ENCODE data around the gene FKBP6. TPM values are rescaled to one million over a fixed set of nuclear protein-coding genes. Genes with fewer than 3 reads are reported as not detected.
A peak's percentile ranks its signal among the peaks of the same experiment; 100 is the strongest.

Gene FKBP6
- total and polyA plus RNA-seq, 9 of the 15 experiments (the other 6 are each of a cell fraction or from before 2014, with no cell fraction given) = not detected

DNA sequence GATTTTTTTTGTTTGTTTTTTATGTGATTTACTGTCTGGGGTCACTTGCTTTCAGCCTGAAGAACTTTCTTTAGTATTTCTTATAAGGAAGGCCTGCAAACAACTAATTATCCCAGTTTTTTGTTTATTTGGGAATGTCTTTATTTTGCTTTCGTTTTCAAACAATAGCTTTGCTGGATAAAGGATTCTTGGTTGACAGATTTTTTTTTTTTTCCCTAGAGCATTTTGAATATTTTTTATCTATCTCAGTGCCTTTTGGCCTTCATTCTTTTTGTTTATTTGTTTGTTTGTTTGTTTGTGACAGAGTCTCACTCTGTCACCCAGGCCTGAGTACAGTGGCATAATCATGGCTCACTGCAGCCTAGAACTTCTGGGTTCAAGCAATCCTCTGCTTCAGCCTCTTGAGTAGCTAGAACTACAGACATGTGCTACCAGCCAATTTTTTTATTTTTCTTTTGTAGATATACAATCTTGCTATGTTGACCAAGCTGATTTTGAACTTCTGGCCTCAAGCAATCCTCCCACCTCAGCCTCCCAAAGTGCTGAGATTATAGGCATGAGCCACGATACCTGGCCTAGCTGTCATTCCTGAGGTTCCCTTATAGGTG, 59.4 kb downstream of the FKBP6 start:
- Histone ChIP-seq H3K27ac (ENCODE audit: extremely low read depth, low read depth, low read length) (no peak overlapping the region), H3K9me1 (ENCODE audit: control insufficient read depth, insufficient read depth, low read length) (no peaks in the 10 kb centered on the region), H3K4me2 (ENCODE audit: insufficient read depth, low read length) (no peak overlapping the region), H3K36me3 (ENCODE audit: control insufficient read depth, insufficient read depth, low read length) (no peaks in the 10 kb centered on the region), H3K27me3 (ENCODE audit: control insufficient read depth in 2 of 2, insufficient read depth in 2 of 2, low read length in 2 of 2) (peaks cover 0 to 17% of the 10 kb centered on the region in 2 experiments; a peak in 2 of 5 replicates), H4K20me1 (replicated peaks; ENCODE audit: control insufficient read depth, insufficient read depth, low read length) (no peaks in the 10 kb centered on the region), H3K9ac (ENCODE audit: insufficient read depth in 1 of 2, low read depth in 2 of 2, low read length in 2 of 2) (no peak overlapping the region), H2AFZ (ENCODE audit: low read depth, low read length) (no peak overlapping the region), H3K9me3 (replicated peaks; ENCODE audit: control insufficient read depth, insufficient read depth, low read depth, low read length) (peaks cover 2% of the 10 kb centered on the region), H3K79me2 (ENCODE audit: control insufficient read depth, insufficient read depth, low read length) (no peaks in the 10 kb centered on the region), H3K4me3 (no peak overlapping the region), H3K4me1 (replicated peaks in 1 of 2; ENCODE audit: control insufficient read depth in 2 of 2, insufficient read depth in 2 of 2, low read length in 2 of 2) (no peaks in the 10 kb centered on the region)
- POLR2A ChIA-PET = no interaction called here
- intact Hi-C loops (cut with micrococcal nuclease) (no loop called here), in situ Hi-C loops (cut with MboI) (no loop called here)
- BruUV-seq (replicated peaks) = no TSS peak
- CTCF ChIA-PET (ENCODE audit: low intra/inter-chr PET ratio) = no interaction called here
- 0% methylated on average over 2 of the region's 2 CpGs for WGBS (ENCODE audit: insufficient coverage, low coverage, missing lambda C conversion rate)
- DNase-seq (ENCODE audit: extremely low read depth in 1 of 4, low spot score in 3 of 4) (no peak), FAIRE-seq (no peak), ATAC-seq (no peak)
- TF ChIP-seq POLR2A (conservative IDR thresholded peaks at IDR 0.05) (no peak), MTA2 (IDR thresholded peaks at IDR 0.05; ENCODE audit: low read depth) (no peak), JUN (IDR thresholded peaks at IDR 0.05; ENCODE audit: borderline replicate concordance, low read depth, low read length) (no peak), JUN (CRISPR knock-in tag; IDR thresholded peaks at IDR 0.05; ENCODE audit: borderline replicate concordance) (no peak), PML (IDR thresholded peaks at IDR 0.05; ENCODE audit: low read length) (no peak), ZNF384 (IDR thresholded peaks at IDR 0.05; ENCODE audit: low read depth, low read length) (peak; percentile 38; the same call in 1 of the 2 replicates), NFATC3 (IDR thresholded peaks at IDR 0.05) (no peak), HNRNPL (IDR thresholded peaks at IDR 0.05; ENCODE audit: low read depth, low read length) (no peak), HDAC1 (IDR thresholded peaks at IDR 0.05) (no peak), ZFP30 (CRISPR knock-in tag; IDR thresholded peaks at IDR 0.05; ENCODE audit: borderline replicate concordance) (no peak), TRIM28 (IDR thresholded peaks at IDR 0.05) (peak; percentile 68; the same call in 1 of the 2 replicates), SIN3A (IDR thresholded peaks at IDR 0.05; ENCODE audit: borderline replicate concordance in 2 of 2, control insufficient read depth in 1 of 2, low read depth in 2 of 2, low read length in 2 of 2) (no peak), CEBPG (CRISPR knock-in tag; IDR thresholded peaks at IDR 0.05) (no peak), CEBPG (tag; conservative IDR thresholded peaks at IDR 0.05 in 1 of 2, IDR thresholded peaks at IDR 0.05 in 1 of 2) (no peak), FOXP1 (CRISPR knock-in tag; IDR thresholded peaks at IDR 0.05) (no peak), FOSL1 (tag; conservative IDR thresholded peaks at IDR 0.05) (no peak), E2F3 (CRISPR knock-in tag; IDR thresholded peaks at IDR 0.05) (no peak), KLF6 (CRISPR knock-in tag; IDR thresholded peaks at IDR 0.05; ENCODE audit: borderline replicate concordance) (no peak)
- TF ChIP-seq, protein P1, sequence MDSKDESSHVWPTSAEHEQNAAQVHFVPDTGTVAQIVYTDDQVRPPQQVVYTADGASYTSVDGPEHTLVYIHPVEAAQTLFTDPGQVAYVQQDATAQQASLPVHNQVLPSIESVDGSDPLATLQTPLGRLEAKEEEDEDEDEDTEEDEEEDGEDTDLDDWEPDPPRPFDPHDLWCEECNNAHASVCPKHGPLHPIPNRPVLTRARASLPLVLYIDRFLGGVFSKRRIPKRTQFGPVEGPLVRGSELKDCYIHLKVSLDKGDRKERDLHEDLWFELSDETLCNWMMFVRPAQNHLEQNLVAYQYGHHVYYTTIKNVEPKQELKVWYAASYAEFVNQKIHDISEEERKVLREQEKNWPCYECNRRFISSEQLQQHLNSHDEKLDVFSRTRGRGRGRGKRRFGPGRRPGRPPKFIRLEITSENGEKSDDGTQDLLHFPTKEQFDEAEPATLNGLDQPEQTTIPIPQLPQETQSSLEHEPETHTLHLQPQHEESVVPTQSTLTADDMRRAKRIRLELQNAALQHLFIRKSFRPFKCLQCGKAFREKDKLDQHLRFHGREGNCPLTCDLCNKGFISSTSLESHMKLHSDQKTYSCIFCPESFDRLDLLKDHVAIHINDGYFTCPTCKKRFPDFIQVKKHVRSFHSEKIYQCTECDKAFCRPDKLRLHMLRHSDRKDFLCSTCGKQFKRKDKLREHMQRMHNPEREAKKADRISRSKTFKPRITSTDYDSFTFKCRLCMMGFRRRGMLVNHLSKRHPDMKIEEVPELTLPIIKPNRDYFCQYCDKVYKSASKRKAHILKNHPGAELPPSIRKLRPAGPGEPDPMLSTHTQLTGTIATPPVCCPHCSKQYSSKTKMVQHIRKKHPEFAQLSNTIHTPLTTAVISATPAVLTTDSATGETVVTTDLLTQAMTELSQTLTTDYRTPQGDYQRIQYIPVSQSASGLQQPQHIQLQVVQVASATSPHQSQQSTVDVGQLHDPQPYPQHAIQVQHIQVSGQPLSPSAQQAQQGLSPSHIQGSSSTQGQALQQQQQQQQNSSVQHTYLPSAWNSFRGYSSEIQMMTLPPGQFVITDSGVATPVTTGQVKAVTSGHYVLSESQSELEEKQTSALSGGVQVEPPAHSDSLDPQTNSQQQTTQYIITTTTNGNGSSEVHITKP (IDR thresholded peaks at IDR 0.05; ENCODE audit: partially characterized antibody) = no peak
- TF ChIP-seq, protein P2, sequence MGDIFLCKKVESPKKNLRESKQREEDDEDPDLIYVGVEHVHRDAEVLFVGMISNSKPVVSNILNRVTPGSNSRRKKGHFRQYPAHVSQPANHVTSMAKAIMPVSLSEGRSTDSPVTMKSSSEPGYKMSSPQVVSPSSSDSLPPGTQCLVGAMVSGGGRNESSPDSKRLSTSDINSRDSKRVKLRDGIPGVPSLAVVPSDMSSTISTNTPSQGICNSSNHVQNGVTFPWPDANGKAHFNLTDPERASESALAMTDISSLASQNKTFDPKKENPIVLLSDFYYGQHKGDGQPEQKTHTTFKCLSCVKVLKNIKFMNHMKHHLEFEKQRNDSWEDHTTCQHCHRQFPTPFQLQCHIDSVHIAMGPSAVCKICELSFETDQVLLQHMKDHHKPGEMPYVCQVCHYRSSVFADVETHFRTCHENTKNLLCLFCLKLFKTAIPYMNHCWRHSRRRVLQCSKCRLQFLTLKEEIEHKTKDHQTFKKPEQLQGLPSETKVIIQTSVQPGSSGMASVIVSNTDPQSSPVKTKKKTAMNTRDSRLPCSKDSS (IDR thresholded peaks at IDR 0.05; ENCODE audit: low read depth, partially characterized antibody) = peak; percentile 63
